Activated naive CD8-positive, alpha-beta T cell (primary cell): ENCODE measurements around the gene ZNF485.
"Not testable (repeated sequence)": the region's sequence is repeated elsewhere in the genome, so short reads cannot be mapped to it uniquely, and the experiment has no call there.

ENCODE experiments used
- H3K27ac Mint-ChIP-seq: one replicate; pipeline ENCODE4 v1.8.0; 2021; ENCODE audit warnings: mixed read lengths
- H3K27me3 Mint-ChIP-seq: one replicate; pipeline ENCODE4 v1.8.0; 2021; ENCODE audit warnings: mixed read lengths
- H3K36me3 Mint-ChIP-seq: one replicate; pipeline ENCODE4 v1.8.0; 2021; ENCODE audit warnings: mixed read lengths
- H3K4me1 Mint-ChIP-seq: one replicate; pipeline ENCODE4 v1.8.0; 2021; ENCODE audit warnings: low read depth, mixed read lengths
- H3K4me3 Mint-ChIP-seq: one replicate; pipeline ENCODE4 v1.8.0; 2021; ENCODE audit warnings: mild to moderate bottlenecking, mixed read lengths
- H3K9me3 Mint-ChIP-seq: one replicate; pipeline ENCODE4 v1.8.0; 2021; ENCODE audit warnings: low read depth, mixed read lengths

ZNF485 gene

GRCh38 chr10:43606323-43607198, at the start of gene ZNF485:
TSS of gene ZNF485 (plus strand) at chr10:43606438. CDS start at chr10:43607051, 613 bp downstream.
- Mint-ChIP-seq H3K36me3 (peaks cover 27% of the 10 kb centered on the region), H3K27ac (peak within 1 kb of the TSS; percentile 88), H3K9me3 (no peaks in the 10 kb centered on the region), H3K27me3 (no peaks in the 10 kb centered on the region), H3K4me1 (peaks cover 36% of the 10 kb centered on the region), H3K4me3 (peak within 1 kb of the TSS; percentile 89)

GRCh38 chr10:43557214-43557613, 49.0 kb upstream of the ZNF485 start:
- no peak overlapping the region for H3K4me3 Mint-ChIP-seq
- no peak overlapping the region for H3K27ac Mint-ChIP-seq
- peaks cover 53% of the 10 kb centered on the region for H3K9me3 Mint-ChIP-seq
- H3K27me3 Mint-ChIP-seq, result no peaks in the 10 kb centered on the region
- peaks cover 73% of the 10 kb centered on the region for H3K36me3 Mint-ChIP-seq
- no peaks in the 10 kb centered on the region for H3K4me1 Mint-ChIP-seq

- Mint-ChIP-seq H3K27ac (no peak overlapping the region), H3K4me3 (no peak overlapping the region), H3K27me3 (no peaks in the 10 kb centered on the region), H3K4me1 (peaks cover 34% of the 10 kb centered on the region), H3K9me3 (peaks cover under 1% of the 10 kb centered on the region), H3K36me3 (peaks cover 29% of the 10 kb centered on the region)
These were observed 36.6 kb upstream of the ZNF485 start for GRCh38 chr10:43569681-43570080.

- Mint-ChIP-seq H3K27ac (no peak overlapping the region), H3K27me3 (no peaks in the 10 kb centered on the region), H3K36me3 (peaks cover 28% of the 10 kb centered on the region), H3K4me3 (peak overlapping the region; percentile 9), H3K4me1 (peaks cover 47% of the 10 kb centered on the region), H3K9me3 (peaks cover 6% of the 10 kb centered on the region)
These were observed 35.3 kb upstream of the ZNF485 start for GRCh38 chr10:43570971-43571370.

- Mint-ChIP-seq H3K4me3 (peak overlapping the region; percentile 79), H3K9me3 (peaks cover 7% of the 10 kb centered on the region), H3K36me3 (peaks cover 18% of the 10 kb centered on the region), H3K27ac (peak overlapping the region; percentile 84), H3K27me3 (no peaks in the 10 kb centered on the region), H3K4me1 (peaks cover 53% of the 10 kb centered on the region)
These were observed 32.8 kb upstream of the ZNF485 start for GRCh38 chr10:43573250-43574000.

GRCh38 chr10:43574001-43574892, 32.0 kb upstream of the ZNF485 start, which contains the start of gene ZNF239:
TSS of gene ZNF239 (minus strand) at chr10:43574616. CDS start at chr10:43558079, 16,537 bp downstream.
- Mint-ChIP-seq H3K36me3 (peaks cover 18% of the 10 kb centered on the region), H3K4me1 (peaks cover 53% of the 10 kb centered on the region), H3K27ac (peak within 1 kb of the TSS; percentile 90), H3K27me3 (no peaks in the 10 kb centered on the region), H3K9me3 (peaks cover 7% of the 10 kb centered on the region), H3K4me3 (peak within 1 kb of the TSS; percentile 87)

- peaks cover 18% of the 10 kb centered on the region for H3K36me3 Mint-ChIP-seq
These were observed 31.3 kb upstream of the ZNF485 start for GRCh38 chr10:43574906-43575305.

GRCh38 chr10:43576062-43576461, 30.2 kb upstream of the ZNF485 start:
- Mint-ChIP-seq H3K36me3 (peaks cover 13% of the 10 kb centered on the region), H3K27ac (peak overlapping the region; percentile 73), H3K9me3 (peaks cover 7% of the 10 kb centered on the region), H3K27me3 (no peaks in the 10 kb centered on the region), H3K4me3 (peak overlapping the region; percentile 47), H3K4me1 (peaks cover 47% of the 10 kb centered on the region)

More at GRCh38 chr10:43574906-43575305, 31.3 kb upstream of the ZNF485 start:
- Mint-ChIP-seq H3K4me1 (peaks cover 53% of the 10 kb centered on the region), H3K4me3 (peak overlapping the region; percentile 87), H3K27ac (peak overlapping the region; percentile 90), H3K27me3 (no peaks in the 10 kb centered on the region), H3K9me3 (peaks cover 7% of the 10 kb centered on the region)

GRCh38 chr10:43576580-43576979, 29.7 kb upstream of the ZNF485 start:
- Mint-ChIP-seq H3K27ac (no peak overlapping the region), H3K9me3 (peaks cover 7% of the 10 kb centered on the region), H3K36me3 (peaks cover 14% of the 10 kb centered on the region), H3K27me3 (no peaks in the 10 kb centered on the region), H3K4me3 (peak overlapping the region; percentile 46), H3K4me1 (peaks cover 43% of the 10 kb centered on the region)

- Mint-ChIP-seq H3K27ac (no peak overlapping the region), H3K36me3 (peaks cover 4% of the 10 kb centered on the region), H3K27me3 (peaks cover 2% of the 10 kb centered on the region), H3K4me1 (peaks cover 4% of the 10 kb centered on the region), H3K9me3 (no peaks in the 10 kb centered on the region), H3K4me3 (no peak overlapping the region)
These were observed 22.2 kb upstream of the ZNF485 start for GRCh38 chr10:43584051-43584450.

GRCh38 chr10:43585046-43585445, 21.2 kb upstream of the ZNF485 start:
- Mint-ChIP-seq H3K27ac (no peak overlapping the region), H3K4me3 (no peak overlapping the region), H3K27me3 (peaks cover 4% of the 10 kb centered on the region), H3K4me1 (peaks cover 4% of the 10 kb centered on the region), H3K36me3 (peaks cover 4% of the 10 kb centered on the region), H3K9me3 (no peaks in the 10 kb centered on the region)

- H3K27ac Mint-ChIP-seq, result no peak overlapping the region
These were observed 20.1 kb upstream of the ZNF485 start for GRCh38 chr10:43585981-43586729.

GRCh38 chr10:43586730-43587115, 19.5 kb upstream of the ZNF485 start:
- not testable (repeated sequence) for H3K27me3 Mint-ChIP-seq, H3K4me3 Mint-ChIP-seq, H3K36me3 Mint-ChIP-seq, H3K4me1 Mint-ChIP-seq, H3K9me3 Mint-ChIP-seq, H3K27ac Mint-ChIP-seq

More at GRCh38 chr10:43585981-43586729, 20.1 kb upstream of the ZNF485 start:
- H3K27me3 Mint-ChIP-seq, result peaks cover 4% of the 10 kb centered on the region
- H3K9me3 Mint-ChIP-seq, result no peaks in the 10 kb centered on the region
- H3K4me1 Mint-ChIP-seq, result peaks cover 4% of the 10 kb centered on the region
- no peak overlapping the region for H3K4me3 Mint-ChIP-seq
- peaks cover 4% of the 10 kb centered on the region for H3K36me3 Mint-ChIP-seq
